Bladder microvascular endothelial cell (primary cell): ENCODE measurements around the gene MGAT1. TPM values are rescaled to one million over a fixed set of nuclear protein-coding genes. Genes with fewer than 3 reads are reported as not detected.

Experiments used
- total RNA-seq: library from RNA; depleted of rRNA; stranded (reverse); fragments of >200 nt; gene quantifications from 2 replicates; pipeline ENCODE4 v1.2.3, GENCODE V29; 2014

Gene MGAT1
- total RNA-seq: 61.7 and 116 TPM in 2 replicates

DNA sequence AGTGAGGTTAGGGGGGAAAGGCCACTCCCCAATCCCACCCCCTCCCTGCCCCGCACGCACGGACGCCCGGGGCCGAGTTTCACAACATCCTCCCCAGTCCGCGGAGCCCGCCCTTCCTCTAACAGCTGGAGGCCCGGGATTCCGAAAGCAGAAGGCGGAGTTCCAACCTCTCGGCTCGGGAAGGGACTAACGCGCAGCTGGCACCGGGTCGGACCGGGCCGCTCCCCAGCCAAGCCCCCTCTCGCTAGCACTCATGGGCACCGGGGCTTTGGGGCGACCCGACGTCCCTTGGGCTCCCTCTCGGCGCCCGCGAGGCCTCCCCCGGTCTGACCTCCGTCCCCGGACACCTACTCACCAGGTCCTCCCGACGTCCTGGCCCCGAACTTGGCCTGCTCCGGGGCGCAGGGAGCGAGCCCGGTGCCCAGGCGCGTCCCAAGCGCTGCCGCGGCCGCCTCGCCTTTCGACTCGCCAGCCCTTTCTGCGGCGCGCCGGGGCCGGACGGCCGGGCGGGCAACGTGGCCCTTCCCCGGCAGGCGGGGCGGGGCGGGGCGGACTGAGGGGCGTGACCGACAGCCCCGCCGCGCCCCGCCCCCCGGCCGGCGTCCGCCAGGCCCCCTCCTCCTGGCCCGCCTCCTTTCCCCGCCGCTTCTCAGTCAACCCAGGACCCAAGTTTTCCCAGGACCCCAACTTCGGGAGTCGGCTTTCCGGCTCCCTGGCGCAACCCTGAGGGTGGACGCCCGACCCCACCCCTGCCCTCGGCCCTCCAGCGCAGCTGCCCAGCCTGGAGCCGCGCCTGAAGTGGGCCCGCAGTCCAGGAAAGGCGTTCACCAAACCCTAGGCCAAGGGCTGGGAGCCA is at the start of gene MGAT1:
TSS of gene MGAT1 (minus strand) at position 482 of the 856 bp plus-strand sequence. CDS start 9,835 bp downstream, outside the sequence.

GRCh38 chr5:180739958-180740357 is 62.6 kb downstream of the MGAT1 start, which contains the start of gene OR2Y1:
Gene OR2Y1 (minus strand): TSS chr5:180740058. CDS start chr5:180740058, 0 bp downstream.

Other genes starting within 250 kb of the MGAT1 start
- gene SCGB3A1, start 211.3 kb downstream of the MGAT1 start, total RNA-seq: 0.32 TPM in 1 of 2 replicates, not detected in the other
- 78.0 and 431 TPM in 2 replicates for gene FLT4, start 153.2 kb downstream of the MGAT1 start, total RNA-seq
- not detected in 2 replicates for gene OR2Y1, start 62.7 kb downstream of the MGAT1 start, total RNA-seq
- 12.5 and 27.3 TPM in 2 replicates for gene ZFP62, start 58.5 kb upstream of the MGAT1 start, total RNA-seq
- gene BTNL8, start 96.4 kb upstream of the MGAT1 start, total RNA-seq: not detected in 2 replicates
- gene BTNL3, start 186.0 kb upstream of the MGAT1 start, total RNA-seq: not detected in 2 replicates
- gene BTNL9, start 237.5 kb upstream of the MGAT1 start, total RNA-seq: 0.13 and 0.81 TPM in 2 replicates